Measurements from ENCODE around the gene LMNTD2.
A peak's percentile ranks its signal among the peaks of the same experiment; 100 is the strongest.

The LMNTD2 gene

DNA sequence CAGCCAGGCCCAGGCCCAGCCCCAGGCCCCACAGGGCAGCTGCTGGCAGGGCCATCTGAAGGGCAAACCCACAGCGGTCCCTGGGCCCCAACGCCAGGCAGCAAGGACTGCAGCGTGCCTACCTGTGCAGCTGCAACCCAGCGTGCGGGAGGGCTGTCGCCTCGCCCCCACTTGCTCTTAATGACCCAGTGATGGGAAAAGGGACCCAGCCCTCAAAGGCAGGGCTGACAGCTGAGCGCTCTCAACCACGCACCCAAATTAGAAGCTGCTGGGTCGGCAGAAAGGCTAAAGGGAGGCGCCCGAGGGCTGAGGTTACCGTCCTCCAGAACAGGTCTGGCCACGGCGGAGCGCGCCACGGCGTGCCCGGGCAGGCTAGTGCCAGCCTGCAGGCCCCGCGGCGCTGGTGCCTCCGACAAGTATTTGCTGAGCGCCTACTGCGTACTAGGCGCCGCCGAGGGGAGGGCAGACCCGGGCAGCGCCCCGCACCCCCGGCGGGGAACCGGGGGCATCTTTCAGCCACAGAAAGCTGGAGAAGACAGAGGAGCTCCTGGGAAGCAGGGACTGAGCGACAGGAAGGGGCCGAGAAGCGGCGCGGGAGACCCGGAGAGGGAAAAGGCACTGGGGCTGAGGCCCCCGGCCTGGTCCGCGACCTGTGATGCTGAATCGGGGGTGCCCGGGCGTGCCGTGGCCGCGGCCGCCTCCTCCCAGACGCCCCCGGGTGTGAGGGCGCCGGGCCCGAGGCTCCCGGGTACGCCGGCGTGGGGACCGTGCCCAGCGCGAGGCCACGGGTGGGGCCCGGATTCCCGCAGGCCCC lies 25.9 kb downstream of the LMNTD2 start:
- Histone ChIP-seq H3K4me1 (ENCODE audit: control insufficient read depth in 2 of 2, insufficient read depth in 2 of 2, low read length in 2 of 2) (peaks cover 22% of the 10 kb centered on the region in 2 donors), H3K27me3 (ENCODE audit: control insufficient read depth in 2 of 2, insufficient read depth in 2 of 2, low read length in 2 of 2) (no peaks in the 10 kb centered on the region), H3K4me3 (ENCODE audit: low read length in 2 of 2) (peak overlapping the region; percentile 69 to 74), H3K9ac (ENCODE audit: low read depth in 1 of 2, low read length in 2 of 2) (peak overlapping the region; percentile 70 to 79), H3K9me3 (ENCODE audit: control insufficient read depth in 2 of 2, low read length in 2 of 2) (no peaks in the 10 kb centered on the region), H3K36me3 (ENCODE audit: control insufficient read depth in 2 of 2, insufficient read depth in 2 of 2, low read length in 2 of 2) (peaks cover 11 to 14% of the 10 kb centered on the region in 2 donors), H3K27ac (ENCODE audit: low read depth in 2 of 2, low read length in 2 of 2) (peak overlapping the region; percentile 39 to 67)

DNA sequence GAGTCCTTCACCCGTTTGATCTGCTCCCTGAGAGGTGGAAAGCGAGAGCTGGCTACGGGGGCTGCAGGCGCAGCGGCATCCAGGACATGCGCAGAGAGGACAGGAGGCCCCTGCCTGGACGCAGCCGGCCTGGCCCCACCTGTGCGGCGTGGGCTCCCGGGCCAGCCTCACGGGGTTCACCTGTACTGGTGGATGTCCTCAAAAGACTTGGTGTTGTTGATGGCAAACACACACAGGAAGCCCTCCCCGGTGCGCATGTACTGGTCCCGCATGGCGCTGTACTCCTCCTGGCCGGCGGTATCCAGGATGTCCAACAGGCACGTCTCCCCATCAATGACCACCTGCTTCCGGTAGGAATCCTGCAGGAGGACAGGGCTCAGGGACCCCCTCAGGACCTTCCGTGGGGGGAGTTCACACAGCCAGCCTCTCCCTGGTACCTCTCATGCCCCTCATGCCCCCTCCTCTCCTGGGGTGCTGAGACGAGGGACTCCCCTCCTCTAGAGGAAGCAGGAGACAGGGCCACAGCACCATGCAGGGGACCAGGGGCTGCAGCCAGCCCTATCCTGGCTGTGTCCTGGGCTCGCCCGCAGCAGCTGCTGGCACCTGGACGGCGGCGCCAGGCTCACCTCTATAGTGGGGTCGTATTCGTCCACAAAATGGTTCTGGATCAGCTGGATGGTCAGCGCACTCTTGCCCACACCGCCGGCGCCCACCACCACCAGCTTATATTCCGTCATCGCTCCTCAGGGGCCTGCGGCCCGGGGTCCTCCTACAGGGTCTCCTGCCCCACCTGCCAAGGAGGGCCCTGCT lies 26.7 kb downstream of the LMNTD2 start:
- Histone ChIP-seq H3K9ac (ENCODE audit: low read depth in 1 of 2, low read length in 2 of 2) (no peak overlapping the region), H3K36me3 (ENCODE audit: control insufficient read depth in 2 of 2, insufficient read depth in 2 of 2, low read length in 2 of 2) (peaks cover 11 to 14% of the 10 kb centered on the region in 2 donors), H3K27ac (ENCODE audit: low read depth in 2 of 2, low read length in 2 of 2) (no peak overlapping the region), H3K4me3 (ENCODE audit: low read length in 2 of 2) (peak overlapping the region in 1 of 2 donors; percentile 74), H3K9me3 (ENCODE audit: control insufficient read depth in 2 of 2, low read length in 2 of 2) (no peaks in the 10 kb centered on the region), H3K4me1 (ENCODE audit: control insufficient read depth in 2 of 2, insufficient read depth in 2 of 2, low read length in 2 of 2) (peaks cover 22% of the 10 kb centered on the region in 2 donors), H3K27me3 (ENCODE audit: control insufficient read depth in 2 of 2, insufficient read depth in 2 of 2, low read length in 2 of 2) (no peaks in the 10 kb centered on the region)

DNA sequence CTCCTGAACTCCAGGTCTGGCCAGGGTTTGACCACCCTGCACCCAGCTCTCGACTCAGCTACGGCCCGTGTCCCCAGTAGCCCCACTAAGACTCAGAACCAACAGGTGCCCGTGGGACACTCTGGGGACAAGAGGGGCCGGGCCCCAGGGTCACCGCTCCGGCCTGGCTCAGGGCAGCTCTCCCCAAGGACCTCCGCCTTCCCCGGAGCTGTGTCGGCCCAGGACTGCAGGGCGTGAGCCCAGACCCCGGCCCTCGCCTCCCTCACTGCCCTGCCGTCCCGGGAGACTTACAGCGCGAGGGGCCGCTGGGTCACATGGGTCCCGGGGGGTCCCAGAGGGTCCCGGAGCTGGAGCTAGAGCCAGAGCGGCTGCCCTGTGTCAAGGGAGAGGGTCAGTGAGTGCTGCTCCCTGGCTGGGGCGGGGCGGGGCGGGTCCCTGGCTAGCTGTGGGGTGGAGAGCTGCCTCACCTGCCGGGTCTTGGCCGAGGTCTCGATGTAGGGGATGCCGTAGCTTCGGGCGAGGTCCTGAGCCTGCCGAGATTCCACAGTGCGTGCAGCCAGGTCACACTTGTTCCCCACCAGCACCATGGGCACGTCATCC lies 27.5 kb downstream of the LMNTD2 start:
- Histone ChIP-seq H3K36me3 (ENCODE audit: control insufficient read depth in 2 of 2, insufficient read depth in 2 of 2, low read length in 2 of 2) (peaks cover 11 to 14% of the 10 kb centered on the region in 2 donors), H3K9ac (ENCODE audit: low read depth in 1 of 2, low read length in 2 of 2) (no peak overlapping the region), H3K27ac (ENCODE audit: low read depth in 2 of 2, low read length in 2 of 2) (no peak overlapping the region), H3K4me3 (ENCODE audit: low read length in 2 of 2) (no peak overlapping the region), H3K4me1 (ENCODE audit: control insufficient read depth in 2 of 2, insufficient read depth in 2 of 2, low read length in 2 of 2) (peaks cover 19 to 21% of the 10 kb centered on the region in 2 donors), H3K27me3 (ENCODE audit: control insufficient read depth in 2 of 2, insufficient read depth in 2 of 2, low read length in 2 of 2) (no peaks in the 10 kb centered on the region), H3K9me3 (ENCODE audit: control insufficient read depth in 2 of 2, low read length in 2 of 2) (no peaks in the 10 kb centered on the region)

DNA sequence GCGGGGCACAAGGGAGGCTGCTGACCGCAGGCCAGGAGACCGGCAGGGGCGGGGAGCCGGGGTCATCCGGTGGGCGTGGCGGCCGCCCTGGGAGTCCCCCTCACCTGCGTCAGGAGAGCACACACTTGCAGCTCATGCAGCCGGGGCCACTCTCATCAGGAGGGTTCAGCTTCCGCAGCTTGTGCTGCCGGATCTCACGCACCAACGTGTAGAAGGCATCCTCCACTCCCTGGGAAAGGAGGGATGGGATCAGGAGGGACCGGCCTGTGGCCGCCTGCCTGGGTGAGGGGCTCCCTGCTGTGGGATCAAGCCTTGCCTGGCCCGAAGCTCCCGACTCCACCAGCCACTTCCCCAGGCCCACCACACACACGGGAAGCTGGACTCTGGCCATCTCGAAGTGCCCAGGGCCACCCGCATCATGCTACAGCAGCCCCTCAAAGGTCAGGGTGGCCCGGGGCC lies 28.0 kb downstream of the LMNTD2 start:
- Histone ChIP-seq H3K9ac (ENCODE audit: low read depth in 1 of 2, low read length in 2 of 2) (no peak overlapping the region), H3K27me3 (ENCODE audit: control insufficient read depth in 2 of 2, insufficient read depth in 2 of 2, low read length in 2 of 2) (no peaks in the 10 kb centered on the region), H3K9me3 (ENCODE audit: control insufficient read depth in 2 of 2, low read length in 2 of 2) (no peaks in the 10 kb centered on the region), H3K36me3 (ENCODE audit: control insufficient read depth in 2 of 2, insufficient read depth in 2 of 2, low read length in 2 of 2) (peaks cover 11 to 14% of the 10 kb centered on the region in 2 donors), H3K27ac (ENCODE audit: low read depth in 2 of 2, low read length in 2 of 2) (no peak overlapping the region), H3K4me1 (ENCODE audit: control insufficient read depth in 2 of 2, insufficient read depth in 2 of 2, low read length in 2 of 2) (peaks cover 14 to 16% of the 10 kb centered on the region in 2 donors), H3K4me3 (ENCODE audit: low read length in 2 of 2) (no peak overlapping the region)

DNA sequence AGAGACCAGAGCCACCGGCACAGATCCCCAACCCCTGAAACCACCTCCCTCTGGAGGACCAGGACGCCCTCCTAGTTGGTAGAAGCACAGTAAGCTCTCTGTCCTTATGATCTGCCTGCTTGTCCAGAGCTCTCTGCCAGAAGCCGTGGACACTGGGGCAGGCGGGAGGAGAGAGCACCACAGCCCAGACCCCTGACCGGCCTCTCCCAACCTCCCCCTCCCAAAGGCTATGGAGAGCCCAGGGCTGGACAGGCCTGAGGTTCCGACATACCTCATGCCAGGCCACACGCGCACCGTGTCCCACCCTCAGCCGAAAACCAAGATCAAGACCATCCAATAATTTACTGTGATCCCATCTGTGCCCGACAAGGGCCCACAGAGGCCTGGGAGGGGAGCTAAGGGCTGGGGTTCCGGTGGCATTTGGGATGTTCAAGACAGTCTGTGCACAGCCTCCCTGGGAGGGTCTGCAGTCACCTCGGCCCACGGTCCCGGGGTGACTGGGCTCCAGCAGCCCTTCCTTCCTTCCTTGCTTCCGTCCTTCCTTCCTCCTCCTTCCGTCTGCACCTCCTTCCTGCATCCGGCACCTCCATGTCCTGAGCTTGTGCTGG lies 28.5 kb downstream of the LMNTD2 start:
- Histone ChIP-seq H3K9ac (ENCODE audit: low read depth in 1 of 2, low read length in 2 of 2) (no peak overlapping the region), H3K27ac (ENCODE audit: low read depth in 2 of 2, low read length in 2 of 2) (no peak overlapping the region), H3K36me3 (ENCODE audit: control insufficient read depth in 2 of 2, insufficient read depth in 2 of 2, low read length in 2 of 2) (peaks cover 11 to 14% of the 10 kb centered on the region in 2 donors), H3K4me1 (ENCODE audit: control insufficient read depth in 2 of 2, insufficient read depth in 2 of 2, low read length in 2 of 2) (peaks cover 13 to 14% of the 10 kb centered on the region in 2 donors), H3K27me3 (ENCODE audit: control insufficient read depth in 2 of 2, insufficient read depth in 2 of 2, low read length in 2 of 2) (no peaks in the 10 kb centered on the region), H3K4me3 (ENCODE audit: low read length in 2 of 2) (no peak overlapping the region), H3K9me3 (ENCODE audit: control insufficient read depth in 2 of 2, low read length in 2 of 2) (no peaks in the 10 kb centered on the region)

DNA sequence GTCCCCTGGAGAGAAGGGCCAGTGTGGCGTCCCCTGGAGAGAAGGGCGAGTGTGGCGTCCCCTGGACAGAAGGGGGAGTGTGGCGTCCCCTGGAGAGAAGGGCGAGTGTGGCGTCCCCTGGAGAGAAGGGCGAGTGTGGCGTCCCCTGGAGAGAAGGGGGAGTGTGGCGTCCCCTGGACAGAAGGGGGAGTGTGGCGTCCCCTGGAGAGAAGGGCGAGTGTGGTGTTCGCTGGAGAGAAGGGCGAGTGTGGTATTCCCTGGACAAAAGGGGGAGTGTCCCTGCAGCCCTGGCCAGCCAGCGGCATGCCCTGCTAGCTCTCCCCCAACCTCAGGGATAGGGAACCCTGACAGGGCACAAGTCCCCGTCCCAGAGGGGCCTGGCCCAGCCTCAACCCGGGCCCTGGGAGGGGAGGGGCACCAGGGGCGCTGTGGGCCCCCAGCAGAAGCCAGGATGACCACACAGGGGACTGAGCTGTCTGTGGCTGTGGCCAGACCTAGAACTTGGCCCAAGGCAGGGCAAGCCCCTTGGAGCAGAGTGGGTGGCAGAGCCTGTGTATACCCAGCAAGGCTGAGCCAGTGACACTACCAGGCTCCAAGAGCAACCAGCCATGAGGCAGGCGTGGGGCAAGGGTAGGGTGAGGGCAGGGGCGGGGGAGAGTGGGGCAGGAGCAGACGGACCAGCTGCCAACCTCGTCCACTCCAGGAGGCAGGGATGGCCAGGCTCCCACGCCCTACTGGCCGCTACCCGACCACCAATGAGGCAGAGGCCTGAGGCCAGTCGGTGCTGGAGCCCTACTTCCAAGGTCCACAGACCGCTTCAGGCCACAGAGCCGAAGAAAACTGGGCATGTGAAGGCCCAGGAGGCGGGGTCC lies 29.3 kb downstream of the LMNTD2 start:
- H3K4me3 ChIP-seq (ENCODE audit: low read length in 2 of 2): no peak overlapping the region
- no peaks in the 10 kb centered on the region for H3K27me3 ChIP-seq (ENCODE audit: control insufficient read depth in 2 of 2, insufficient read depth in 2 of 2, low read length in 2 of 2)
- no peak overlapping the region for H3K27ac ChIP-seq (ENCODE audit: low read depth in 2 of 2, low read length in 2 of 2)
- H3K9ac ChIP-seq (ENCODE audit: low read depth in 1 of 2, low read length in 2 of 2): no peak overlapping the region
- H3K36me3 ChIP-seq (ENCODE audit: control insufficient read depth in 2 of 2, insufficient read depth in 2 of 2, low read length in 2 of 2): peaks cover 11 to 14% of the 10 kb centered on the region in 2 donors
- H3K4me1 ChIP-seq (ENCODE audit: control insufficient read depth in 2 of 2, insufficient read depth in 2 of 2, low read length in 2 of 2): peaks cover 13% of the 10 kb centered on the region in 2 donors
- no peaks in the 10 kb centered on the region for H3K9me3 ChIP-seq (ENCODE audit: control insufficient read depth in 2 of 2, low read length in 2 of 2)

DNA sequence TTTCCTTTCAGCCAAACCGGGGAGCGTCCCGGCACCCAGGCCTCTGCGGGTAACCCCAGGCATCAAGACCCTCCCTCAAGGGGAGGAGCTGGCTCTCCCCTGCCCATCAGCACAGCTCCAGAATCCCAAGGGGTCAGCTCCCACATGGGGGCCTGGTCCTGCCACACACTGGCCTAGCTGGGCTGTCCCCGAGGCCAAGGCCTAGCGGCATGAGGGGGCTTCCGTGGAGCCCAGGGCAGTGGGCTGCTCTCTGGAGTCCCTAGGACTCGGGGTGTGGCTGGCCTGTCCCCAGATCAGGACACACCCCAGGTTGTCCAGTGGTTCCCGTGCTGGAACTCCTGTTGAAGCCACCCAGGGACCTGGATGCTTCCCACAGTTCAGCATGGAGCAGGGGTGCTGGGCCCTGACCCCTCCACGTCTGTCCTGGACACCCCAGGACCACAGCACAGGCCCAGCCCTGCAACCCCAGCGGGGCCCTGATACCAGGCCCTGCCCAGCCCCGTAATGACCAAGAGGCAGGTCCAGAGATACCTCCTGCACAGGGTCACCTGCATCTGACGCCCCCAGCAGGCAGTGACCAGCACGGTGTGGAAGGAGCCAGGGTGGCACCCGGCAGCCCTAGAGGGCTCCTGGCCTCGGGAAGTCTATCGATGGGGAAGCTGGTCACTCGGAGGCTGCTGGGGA lies 30.7 kb downstream of the LMNTD2 start:
- Histone ChIP-seq H3K9me3 (ENCODE audit: control insufficient read depth in 2 of 2, low read length in 2 of 2) (no peaks in the 10 kb centered on the region), H3K4me3 (ENCODE audit: low read length in 2 of 2) (no peak overlapping the region), H3K27ac (ENCODE audit: low read depth in 2 of 2, low read length in 2 of 2) (no peak overlapping the region), H3K27me3 (ENCODE audit: control insufficient read depth in 2 of 2, insufficient read depth in 2 of 2, low read length in 2 of 2) (no peaks in the 10 kb centered on the region), H3K36me3 (ENCODE audit: control insufficient read depth in 2 of 2, insufficient read depth in 2 of 2, low read length in 2 of 2) (peaks cover 11 to 14% of the 10 kb centered on the region in 2 donors), H3K9ac (ENCODE audit: low read depth in 1 of 2, low read length in 2 of 2) (no peak overlapping the region), H3K4me1 (ENCODE audit: control insufficient read depth in 2 of 2, insufficient read depth in 2 of 2, low read length in 2 of 2) (peaks cover 10 to 13% of the 10 kb centered on the region in 2 donors)

DNA sequence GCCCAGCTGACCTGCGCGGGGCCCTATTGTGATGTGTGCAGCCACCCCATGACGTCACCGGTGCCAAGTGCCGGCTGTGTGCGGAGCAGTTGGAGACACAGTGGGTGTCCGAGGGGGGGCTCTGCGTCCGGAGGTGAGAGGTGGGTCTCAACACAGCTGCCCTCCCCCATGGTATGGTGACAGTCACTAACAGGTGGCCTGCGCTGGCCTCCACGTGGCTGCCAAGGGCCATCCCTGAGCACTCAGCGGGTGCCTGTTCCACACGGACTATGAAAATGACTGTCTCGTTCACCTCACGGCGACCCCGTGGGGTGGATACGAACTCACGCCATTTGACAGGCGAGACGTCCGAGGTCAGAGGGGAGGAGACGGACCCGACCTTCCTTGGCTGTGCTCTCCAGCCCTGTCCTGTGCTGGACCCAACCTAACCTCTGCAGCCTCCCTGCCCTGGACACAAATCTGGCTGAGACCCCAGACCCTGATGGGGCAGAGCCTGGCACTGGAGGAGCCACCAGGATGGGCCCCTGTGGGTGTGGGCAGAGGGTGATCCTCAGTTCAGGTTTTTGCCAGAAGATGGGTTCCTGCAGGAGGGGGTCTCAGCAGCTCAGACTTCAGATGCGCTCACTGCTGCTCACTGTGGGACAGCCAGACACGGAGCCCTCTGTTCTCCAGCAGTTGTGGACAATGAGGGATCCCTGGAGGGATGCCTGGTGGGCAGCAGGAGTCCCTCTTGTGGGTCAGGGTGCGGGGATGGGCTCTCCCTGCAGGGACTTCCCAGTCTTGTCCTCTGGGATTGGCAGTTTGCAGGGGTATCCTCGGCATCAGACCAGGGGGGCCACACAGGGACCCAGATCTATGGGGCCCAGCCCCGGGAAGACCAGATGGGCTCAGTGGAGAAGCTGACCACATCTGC lies 31.5 kb downstream of the LMNTD2 start:
- Histone ChIP-seq H3K36me3 (ENCODE audit: control insufficient read depth in 2 of 2, insufficient read depth in 2 of 2, low read length in 2 of 2) (peaks cover 11 to 14% of the 10 kb centered on the region in 2 donors), H3K4me3 (ENCODE audit: low read length in 2 of 2) (no peak overlapping the region), H3K4me1 (ENCODE audit: control insufficient read depth in 2 of 2, insufficient read depth in 2 of 2, low read length in 2 of 2) (peaks cover 7 to 8% of the 10 kb centered on the region in 2 donors), H3K9ac (ENCODE audit: low read depth in 1 of 2, low read length in 2 of 2) (no peak overlapping the region), H3K27me3 (ENCODE audit: control insufficient read depth in 2 of 2, insufficient read depth in 2 of 2, low read length in 2 of 2) (no peaks in the 10 kb centered on the region), H3K27ac (ENCODE audit: low read depth in 2 of 2, low read length in 2 of 2) (no peak overlapping the region), H3K9me3 (ENCODE audit: control insufficient read depth in 2 of 2, low read length in 2 of 2) (no peaks in the 10 kb centered on the region)

All from mucosa of rectum (tissue), 2 donors.